GM12872 (cell line): ENCODE measurements around the gene GPC1.

Experiments used
- TF ChIP-seq, protein P1 (sequence below): IDR thresholded peaks from 3 replicates; pipeline ENCODE4 v1.5.1; 2011; ENCODE audit warnings: low read depth, mild to moderate bottlenecking, low read length, moderate library complexity; ENCODE audit not compliant: insufficient read depth

GPC1 gene

DNA sequence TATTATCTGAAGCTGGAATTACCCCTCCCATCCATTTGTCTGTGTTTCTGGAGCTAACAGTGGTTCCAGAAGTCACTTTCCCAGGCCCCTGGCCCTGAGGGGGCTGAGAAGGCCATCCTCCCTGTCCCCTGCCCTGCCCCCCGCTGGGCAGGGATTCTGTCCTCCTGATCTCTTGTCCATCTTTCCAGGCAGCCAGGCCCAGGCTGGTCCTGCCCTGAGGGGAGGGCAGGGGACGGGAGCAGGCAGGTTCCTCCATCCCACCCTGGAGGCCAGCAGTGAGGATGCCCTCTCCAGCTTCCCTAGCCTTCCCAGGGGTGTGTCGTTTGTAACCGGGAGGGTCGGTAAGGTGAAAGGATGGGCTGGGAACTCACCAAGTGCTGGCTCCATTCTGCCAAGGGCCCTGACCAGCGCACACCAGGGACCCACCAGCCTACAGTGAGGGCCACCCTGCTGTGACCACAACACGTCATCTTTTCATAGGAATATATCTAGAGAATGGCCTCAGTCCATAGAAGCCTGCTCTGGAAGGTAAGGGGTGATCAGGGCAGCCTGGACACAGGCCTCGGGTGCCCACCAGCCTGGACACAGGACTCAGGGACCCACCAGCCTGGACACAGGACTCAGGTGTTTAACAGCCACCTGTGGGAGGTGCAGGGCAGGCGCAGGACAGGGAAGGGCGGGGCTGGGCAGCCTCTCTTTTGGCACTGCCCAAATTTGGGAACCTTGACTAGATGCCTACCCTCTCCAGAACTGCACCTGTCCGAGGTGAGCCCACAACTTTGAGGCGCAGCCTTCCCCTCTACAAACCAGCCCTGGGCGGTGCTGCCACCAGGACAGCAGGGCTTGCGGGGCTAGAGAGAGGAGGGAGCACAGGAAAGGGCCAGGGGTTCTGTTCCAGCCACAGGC is 35.8 kb upstream of the GPC1 start:
- TF ChIP-seq, protein P1, sequence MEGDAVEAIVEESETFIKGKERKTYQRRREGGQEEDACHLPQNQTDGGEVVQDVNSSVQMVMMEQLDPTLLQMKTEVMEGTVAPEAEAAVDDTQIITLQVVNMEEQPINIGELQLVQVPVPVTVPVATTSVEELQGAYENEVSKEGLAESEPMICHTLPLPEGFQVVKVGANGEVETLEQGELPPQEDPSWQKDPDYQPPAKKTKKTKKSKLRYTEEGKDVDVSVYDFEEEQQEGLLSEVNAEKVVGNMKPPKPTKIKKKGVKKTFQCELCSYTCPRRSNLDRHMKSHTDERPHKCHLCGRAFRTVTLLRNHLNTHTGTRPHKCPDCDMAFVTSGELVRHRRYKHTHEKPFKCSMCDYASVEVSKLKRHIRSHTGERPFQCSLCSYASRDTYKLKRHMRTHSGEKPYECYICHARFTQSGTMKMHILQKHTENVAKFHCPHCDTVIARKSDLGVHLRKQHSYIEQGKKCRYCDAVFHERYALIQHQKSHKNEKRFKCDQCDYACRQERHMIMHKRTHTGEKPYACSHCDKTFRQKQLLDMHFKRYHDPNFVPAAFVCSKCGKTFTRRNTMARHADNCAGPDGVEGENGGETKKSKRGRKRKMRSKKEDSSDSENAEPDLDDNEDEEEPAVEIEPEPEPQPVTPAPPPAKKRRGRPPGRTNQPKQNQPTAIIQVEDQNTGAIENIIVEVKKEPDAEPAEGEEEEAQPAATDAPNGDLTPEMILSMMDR: no peak

GRCh38 chr2:240400371-240401161 is 34.9 kb upstream of the GPC1 start:
- TF ChIP-seq, protein P1: no peak

DNA sequence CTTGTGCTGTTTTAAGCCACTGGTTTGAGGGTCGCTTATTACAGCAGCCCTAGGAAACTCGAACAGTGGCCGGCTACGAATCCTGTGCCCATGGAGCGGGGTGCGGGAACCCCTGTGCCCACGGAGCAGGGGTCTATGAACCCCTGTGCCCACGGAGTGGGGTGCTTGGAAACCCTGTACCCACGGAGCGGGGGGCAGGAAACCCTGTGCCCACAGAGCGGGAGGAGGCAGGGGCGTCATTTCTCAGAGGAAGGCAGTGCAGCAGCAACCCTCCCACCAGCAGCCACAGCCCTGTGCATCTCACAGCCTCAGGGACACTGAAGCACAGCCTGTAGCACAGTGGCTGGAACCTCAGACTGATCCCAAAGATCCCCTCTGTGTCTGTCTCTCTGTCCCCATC is 34.2 kb upstream of the GPC1 start:
- TF ChIP-seq, protein P1: no peak

GRCh38 chr2:240401781-240402551 is 33.5 kb upstream of the GPC1 start:
- TF ChIP-seq, protein P1: no peak

GRCh38 chr2:240402566-240403272 is 32.7 kb upstream of the GPC1 start:
- TF ChIP-seq, protein P1: no peak

DNA sequence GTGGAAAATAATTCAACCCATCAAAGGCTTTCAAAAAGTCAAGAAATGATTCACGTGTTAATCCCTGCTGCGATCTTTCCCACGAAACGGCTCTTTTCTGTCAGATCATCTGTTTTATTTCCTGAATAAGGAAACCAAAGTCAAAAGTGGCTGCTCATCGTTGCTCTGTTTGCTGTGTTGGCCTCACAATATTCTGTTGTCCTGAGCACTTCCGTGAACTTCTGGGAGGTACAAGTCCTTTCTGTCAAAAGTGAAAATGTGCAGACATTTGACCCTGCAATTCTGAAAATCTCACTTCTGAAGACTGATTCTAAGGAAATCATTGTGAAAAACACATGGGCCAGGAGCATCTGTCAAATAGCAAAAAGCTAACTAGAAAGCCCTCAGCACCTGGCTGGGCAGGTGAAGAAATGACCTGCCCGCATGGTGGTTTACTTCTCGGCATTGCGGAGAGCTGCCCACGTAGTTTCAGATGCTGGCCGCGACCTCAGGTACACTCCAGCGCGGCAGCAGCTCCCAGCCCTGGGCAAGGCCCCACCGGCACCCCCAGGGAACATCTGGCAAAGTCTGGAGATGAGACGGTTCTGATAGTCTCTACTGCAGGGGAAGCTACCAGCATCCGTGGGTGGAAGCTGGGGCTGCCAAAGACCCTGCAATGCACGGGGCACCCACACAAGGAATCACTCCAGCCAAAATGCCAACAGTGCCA is 31.9 kb upstream of the GPC1 start:
- TF ChIP-seq, protein P1: no peak
